ENCODE results near the gene SMIM35. TPM values are rescaled to one million over a fixed set of nuclear protein-coding genes. Genes with fewer than 3 reads are reported as not detected.

Gene SMIM35
- total RNA-seq, 4 donors from 2014 or later = not detected

GRCh38 chr11:118117790-118118601, 31.2 kb upstream of the SMIM35 start:
- no peak for TF ChIP-seq CTCF (IDR thresholded peaks at IDR 0.05; ENCODE audit: low read depth)

GRCh38 chr11:118115048-118115447, 28.3 kb upstream of the SMIM35 start:
- TF ChIP-seq CTCF (IDR thresholded peaks at IDR 0.05; ENCODE audit: low read depth) = no peak

- TF ChIP-seq CTCF (IDR thresholded peaks at IDR 0.05; ENCODE audit: low read depth) = no peak
Observed at GRCh38 chr11:118114266-118114665, 27.5 kb upstream of the SMIM35 start.

GRCh38 chr11:118112711-118113430, 26.1 kb upstream of the SMIM35 start:
- TF ChIP-seq CTCF (IDR thresholded peaks at IDR 0.05; ENCODE audit: low read depth) = no peak

GRCh38 chr11:118111744-118112035, 24.9 kb upstream of the SMIM35 start:
- TF ChIP-seq CTCF (IDR thresholded peaks at IDR 0.05; ENCODE audit: low read depth) = no peak

GRCh38 chr11:118111019-118111743, 24.4 kb upstream of the SMIM35 start:
- no peak for TF ChIP-seq CTCF (IDR thresholded peaks at IDR 0.05; ENCODE audit: low read depth)

- no peak for TF ChIP-seq CTCF (IDR thresholded peaks at IDR 0.05; ENCODE audit: low read depth)
Observed at GRCh38 chr11:118109231-118109630, 22.5 kb upstream of the SMIM35 start.

Data from subcutaneous adipose tissue (tissue), 4 donors.